Measurements from ENCODE around the gene CLDN9. TPM values are rescaled to one million over a fixed set of nuclear protein-coding genes. Genes with fewer than 3 reads are reported as not detected.
A peak's percentile ranks its signal among the peaks of the same experiment; 100 is the strongest.

CLDN9 gene
- total and polyA plus RNA-seq, 11 donors: 0.13 to 2.0 (median 0.75) TPM

- H3K4me3 ChIP-seq: peak overlapping the region; percentile 25 to 66 (median 54)
- H3K27me3 ChIP-seq: peaks cover 32 to 83% (median 51%) of the 10 kb centered on the region in 9 donors
- H3K36me3 ChIP-seq: no peaks in the 10 kb centered on the region
- intact Hi-C loops (cut with DNase I): no loop called here
- WGBS, 4 donors: 2% methylated on average over 40 to 54 of the region's 54 CpGs
- no peak for ATAC-seq
- no peak for TF ChIP-seq POLR2A (IDR thresholded peaks at IDR 0.05)
- no peak for TF ChIP-seq CTCF (IDR thresholded peaks at IDR 0.05)
- no peak for DNase-seq
- no peak overlapping the region for H3K27ac ChIP-seq
- H3K9me3 ChIP-seq: no peaks in the 10 kb centered on the region
- peaks cover 4 to 34% (median 16%) of the 10 kb centered on the region in 12 donors for H3K4me1 ChIP-seq
Measured at GRCh38 chr16:3046641-3047386, 34.1 kb downstream of the CLDN9 start.

DNA sequence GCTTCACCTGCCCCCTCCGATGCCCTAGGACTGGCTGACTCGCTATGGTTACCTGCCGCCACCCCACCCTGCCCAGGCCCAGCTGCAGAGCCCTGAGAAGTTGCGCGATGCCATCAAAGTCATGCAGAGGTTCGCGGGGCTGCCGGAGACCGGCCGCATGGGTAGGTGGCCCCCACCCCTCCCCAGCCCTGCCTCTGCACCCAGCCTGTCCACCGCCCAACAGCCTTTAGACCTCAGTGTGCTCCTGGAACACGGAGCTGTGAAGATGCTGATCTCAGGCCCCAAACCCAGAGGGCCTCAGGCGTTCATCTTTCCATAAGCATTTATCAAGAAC is 34.6 kb downstream of the CLDN9 start:
- ATAC-seq (no peak), DNase-seq (no peak)
- Histone ChIP-seq H3K27me3 (peaks cover 32 to 78% (median 50%) of the 10 kb centered on the region in 9 donors), H3K4me3 (peak overlapping the region in 1 of 12 donors; percentile 66), H3K4me1 (peaks cover 4 to 34% (median 16%) of the 10 kb centered on the region in 12 donors), H3K9me3 (no peaks in the 10 kb centered on the region), H3K27ac (no peak overlapping the region), H3K36me3 (no peaks in the 10 kb centered on the region)
- WGBS, 4 donors: 18 to 30% (median 26%) methylated on average over 9 to 13 of the region's 13 CpGs
- TF ChIP-seq CTCF (IDR thresholded peaks at IDR 0.05): no peak
- no peak for TF ChIP-seq POLR2A (IDR thresholded peaks at IDR 0.05)
- intact Hi-C loops (cut with DNase I): no loop called here

DNA sequence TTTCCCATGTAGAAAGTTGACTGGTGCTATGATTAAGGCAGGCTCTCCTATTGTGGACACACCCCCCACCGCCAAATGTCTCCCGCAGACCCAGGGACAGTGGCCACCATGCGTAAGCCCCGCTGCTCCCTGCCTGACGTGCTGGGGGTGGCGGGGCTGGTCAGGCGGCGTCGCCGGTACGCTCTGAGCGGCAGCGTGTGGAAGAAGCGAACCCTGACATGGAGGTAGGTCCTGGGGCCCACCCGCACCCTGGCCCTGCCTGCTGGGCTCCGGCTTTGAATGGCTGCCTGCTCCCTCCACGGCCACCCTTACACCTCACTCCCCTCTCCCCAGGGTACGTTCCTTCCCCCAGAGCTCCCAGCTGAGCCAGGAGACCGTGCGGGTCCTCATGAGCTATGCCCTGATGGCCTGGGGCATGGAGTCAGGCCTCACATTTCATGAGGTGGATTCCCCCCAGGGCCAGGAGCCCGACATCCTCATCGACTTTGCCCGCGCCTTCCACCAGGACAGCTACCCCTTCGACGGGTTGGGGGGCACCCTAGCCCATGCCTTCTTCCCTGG is 37.3 kb downstream of the CLDN9 start:
- intact Hi-C loops (cut with DNase I): loop anchor here in 2 of 10 donors (10.0 kb wide), 2 partner anchors 115 to 405 kb away; no protein-coding TSS in a partner anchor
- no peak for DNase-seq
- Histone ChIP-seq H3K36me3 (no peaks in the 10 kb centered on the region), H3K4me3 (no peak overlapping the region), H3K9me3 (no peaks in the 10 kb centered on the region), H3K27me3 (peaks cover 19 to 51% (median 32%) of the 10 kb centered on the region in 9 donors), H3K27ac (no peak overlapping the region), H3K4me1 (peaks cover 4 to 32% (median 16%) of the 10 kb centered on the region in 12 donors)
- TF ChIP-seq POLR2A (IDR thresholded peaks at IDR 0.05) (no peak), CTCF (IDR thresholded peaks at IDR 0.05) (no peak)
- no peak for ATAC-seq
- WGBS, 4 donors: 83 to 88% (median 85%) methylated on average over 14 to 26 of the region's 26 CpGs

DNA sequence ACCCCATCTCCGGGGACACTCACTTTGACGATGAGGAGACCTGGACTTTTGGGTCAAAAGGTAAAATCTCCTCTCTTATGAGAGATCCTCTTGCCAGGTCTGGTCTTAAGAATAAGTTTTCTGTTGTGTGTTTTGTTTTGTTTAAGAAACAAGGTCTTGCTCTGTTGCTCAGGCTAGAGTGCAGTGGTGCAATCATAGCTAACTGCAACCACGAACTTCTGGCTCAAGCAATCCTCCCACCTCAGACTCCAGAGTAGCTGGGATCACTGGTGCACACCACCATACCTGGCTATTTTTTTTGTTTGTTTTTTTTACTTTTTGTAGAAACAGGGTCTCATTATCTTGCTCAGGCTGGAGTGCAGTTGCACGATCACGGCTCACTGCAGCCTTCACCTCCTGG is 37.8 kb downstream of the CLDN9 start:
- H3K36me3 ChIP-seq: no peaks in the 10 kb centered on the region
- intact Hi-C loops (cut with DNase I): loop anchor here in 2 of 10 donors (10.0 kb wide), 2 partner anchors 114 to 404 kb away; no protein-coding TSS in a partner anchor
- no peak overlapping the region for H3K27ac ChIP-seq
- no peak for ATAC-seq
- no peak overlapping the region for H3K4me3 ChIP-seq
- H3K27me3 ChIP-seq: peaks cover 15 to 47% (median 27%) of the 10 kb centered on the region in 9 donors
- DNase-seq: no peak
- TF ChIP-seq POLR2A (IDR thresholded peaks at IDR 0.05) (no peak), CTCF (IDR thresholded peaks at IDR 0.05) (no peak)
- no peaks in the 10 kb centered on the region for H3K9me3 ChIP-seq
- 81 to 84% (median 83%) methylated on average over 5 of the region's 5 CpGs for WGBS, 4 donors
- H3K4me1 ChIP-seq: peaks cover 0 to 32% (median 14%) of the 10 kb centered on the region in 12 donors

All from heart left ventricle (tissue), 16 donors.